Natural killer cell (primary cell): ENCODE results near the gene GFRA1. TPM values are rescaled to one million over a fixed set of nuclear protein-coding genes. Genes with fewer than 3 reads are reported as not detected.

Experiments used
- ATAC-seq, 3 donors: fragments of 150-1000 bp in 2 of 3; fragments of 200-7000 bp in 1 of 3; cut with Tn5 transposase; 1 replicate in 1 of 3; 2 replicates in 2 of 3; pipeline ENCODE4 v1.10.0; 2021; ENCODE audit warnings: mild to moderate bottlenecking in 2 of 3, moderate library complexity in 2 of 3
- DNase-seq, 2 donors: peaks; one replicate each; pipeline versions ENCODE4 v3.0.0 to v3.0.0-alpha.2; 2013 to 2021; ENCODE audit warnings: mixed read lengths in 1 of 2
- H3K27ac ChIP-seq: one replicate; pipeline ENCODE4 v1.5.1; 2013; ENCODE audit warnings: mild to moderate bottlenecking, low read length
- H3K27me3 ChIP-seq: one replicate; pipeline ENCODE4 v1.6.1; 2013; ENCODE audit warnings: low read length; ENCODE audit not compliant: control insufficient read depth, insufficient read depth
- H3K36me3 ChIP-seq: one replicate; pipeline ENCODE4 v1.6.1; 2013; ENCODE audit warnings: low read length; ENCODE audit not compliant: control insufficient read depth, insufficient read depth
- H3K4me1 ChIP-seq: one replicate; pipeline ENCODE4 v1.6.1; 2013; ENCODE audit warnings: low read length; ENCODE audit not compliant: control insufficient read depth, insufficient read depth
- H3K4me3 ChIP-seq: one replicate; pipeline ENCODE4 v1.5.1; 2013; ENCODE audit warnings: low read length
- H3K9me3 ChIP-seq: one replicate; pipeline ENCODE4 v1.6.1; 2013; ENCODE audit warnings: low read length; ENCODE audit not compliant: control insufficient read depth, insufficient read depth
- H3K27ac Mint-ChIP-seq, 2 donors: one replicate each; pipeline ENCODE4 v1.8.0; 2022; ENCODE audit warnings: mild to moderate bottlenecking in 2 of 2, mixed read lengths in 2 of 2, moderate library complexity in 1 of 2
- H3K27me3 Mint-ChIP-seq, 2 donors: one replicate each; pipeline ENCODE4 v1.8.0; 2022; ENCODE audit warnings: low read depth in 2 of 2, mixed read lengths in 2 of 2
- H3K36me3 Mint-ChIP-seq: one replicate; pipeline ENCODE4 v1.8.0; 2022; ENCODE audit warnings: mixed read lengths
- H3K4me1 Mint-ChIP-seq, 2 donors: one replicate each; pipeline ENCODE4 v1.8.0; 2022; ENCODE audit warnings: mixed read lengths in 2 of 2
- H3K4me3 Mint-ChIP-seq: one replicate; pipeline ENCODE4 v1.8.0; 2022; ENCODE audit warnings: mild to moderate bottlenecking, moderate library complexity, mixed read lengths
- H3K9me3 Mint-ChIP-seq, 2 donors: one replicate each; pipeline ENCODE4 v1.8.0; 2022; ENCODE audit warnings: mixed read lengths in 2 of 2
- CTCF ChIP-seq: fragments of 200-600 bp; IDR thresholded peaks from one replicate; pipeline ENCODE4 v1.8.0; 2022; ENCODE audit warnings: antibody characterized with exemption
- WGBS: methylation state at CpG from one replicate; pipeline ENCODE4 v1.1.7; 2013; ENCODE audit warnings: missing lambda C conversion rate; ENCODE audit not compliant: insufficient coverage; 5-methylcytosine and 5-hydroxymethylcytosine counted together
- intact Hi-C: fragments of 100-400 bp; cut with micrococcal nuclease; formaldehyde crosslinking; loops from one replicate; pipeline ENCODE4 v1.14.2; 2022
- total RNA-seq, 4 donors: library from RNA; stranded (reverse); fragments of 120-200 nt in 1 of 4; gene quantifications; one replicate each; pipeline versions ENCODE4 v1.2.3 to v1.2.4, GENCODE V29; 2013 to 2022

GFRA1 gene
- total RNA-seq, 3 donors from 2014 or later (not counting 1 experiment from before 2014, with no cell fraction given): not detected

GRCh38 chr10:116198676-116199035 lies 74.3 kb downstream of the GFRA1 start:
- Mint-ChIP-seq H3K27me3 (peaks cover 0 to 6% of the 10 kb centered on the region in 2 donors), H3K4me1 (no peaks in the 10 kb centered on the region), H3K36me3 (no peaks in the 10 kb centered on the region), H3K4me3 (no peak overlapping the region), H3K27ac (no peak overlapping the region), H3K9me3 (peaks cover 0 to 5% of the 10 kb centered on the region in 2 donors)
- WGBS: 100% methylated on average over 3 of the region's 4 CpGs
- H3K36me3 ChIP-seq: no peaks in the 10 kb centered on the region
- H3K4me3 ChIP-seq: no peak overlapping the region
- H3K4me1 ChIP-seq: no peaks in the 10 kb centered on the region
- no peak overlapping the region for H3K27ac ChIP-seq
- DNase-seq: no peak
- intact Hi-C loops: no loop called here
- no peaks in the 10 kb centered on the region for H3K9me3 ChIP-seq
- TF ChIP-seq CTCF: no peak
- ATAC-seq: no peak
- H3K27me3 ChIP-seq: no peaks in the 10 kb centered on the region

- 63% methylated on average over 10 of the region's 12 CpGs for WGBS
- Mint-ChIP-seq H3K9me3 (peaks cover 0 to 5% of the 10 kb centered on the region in 2 donors), H3K4me3 (no peak overlapping the region), H3K4me1 (no peaks in the 10 kb centered on the region), H3K36me3 (no peaks in the 10 kb centered on the region), H3K27me3 (peaks cover 0 to 6% of the 10 kb centered on the region in 2 donors), H3K27ac (no peak overlapping the region)
- Histone ChIP-seq H3K27ac (no peak overlapping the region), H3K4me3 (no peak overlapping the region), H3K9me3 (no peaks in the 10 kb centered on the region), H3K4me1 (no peaks in the 10 kb centered on the region), H3K36me3 (no peaks in the 10 kb centered on the region), H3K27me3 (no peaks in the 10 kb centered on the region)
- intact Hi-C loops: no loop called here
- ATAC-seq (no peak), DNase-seq (no peak)
- no peak for TF ChIP-seq CTCF
Observed at GRCh38 chr10:116197946-116198675, 74.9 kb downstream of the GFRA1 start.

GRCh38 chr10:116195583-116195982 lies 77.4 kb downstream of the GFRA1 start:
- Mint-ChIP-seq H3K36me3 (no peaks in the 10 kb centered on the region), H3K27me3 (no peaks in the 10 kb centered on the region), H3K9me3 (peaks cover 0 to 3% of the 10 kb centered on the region in 2 donors), H3K4me3 (no peak overlapping the region), H3K27ac (no peak overlapping the region), H3K4me1 (no peaks in the 10 kb centered on the region)
- H3K4me1 ChIP-seq: no peaks in the 10 kb centered on the region
- H3K9me3 ChIP-seq: no peaks in the 10 kb centered on the region
- no peak for ATAC-seq
- TF ChIP-seq CTCF: no peak
- WGBS: 99% methylated on average over 4 of the region's 4 CpGs
- no peaks in the 10 kb centered on the region for H3K27me3 ChIP-seq
- no peak overlapping the region for H3K27ac ChIP-seq
- no peak overlapping the region for H3K4me3 ChIP-seq
- DNase-seq: no peak
- intact Hi-C loops: no loop called here
- H3K36me3 ChIP-seq: no peaks in the 10 kb centered on the region

- Mint-ChIP-seq H3K36me3 (no peaks in the 10 kb centered on the region), H3K27ac (no peak overlapping the region), H3K27me3 (no peaks in the 10 kb centered on the region), H3K4me1 (no peaks in the 10 kb centered on the region), H3K9me3 (peaks cover 0 to 3% of the 10 kb centered on the region in 2 donors), H3K4me3 (no peak overlapping the region)
- intact Hi-C loops: no loop called here
- Histone ChIP-seq H3K27ac (no peak overlapping the region), H3K9me3 (no peaks in the 10 kb centered on the region), H3K36me3 (no peaks in the 10 kb centered on the region), H3K4me3 (no peak overlapping the region), H3K4me1 (no peaks in the 10 kb centered on the region), H3K27me3 (no peaks in the 10 kb centered on the region)
- ATAC-seq (no peak), DNase-seq (no peak)
- 81% methylated on average over 2 of the region's 2 CpGs for WGBS
- TF ChIP-seq CTCF: no peak
Observed at GRCh38 chr10:116195039-116195438, 78.0 kb downstream of the GFRA1 start.
